Breast epithelium (tissue), 3 donors: ENCODE measurements around the gene ZNF823.

Experiments
- POLR2AphosphoS5 ChIP-seq, 3 donors: sonication (generic); formaldehyde crosslinking; IDR thresholded peaks; one replicate each; pipeline ENCODE4 v1.6.1; 2017; ENCODE audit warnings: antibody characterized with exemption in 3 of 3
- TF ChIP-seq, protein P1 (sequence below), 3 donors: fragments of 450-650 bp; IDR thresholded peaks; one replicate each; pipeline ENCODE4 v1.5.1; 2016 to 2017; ENCODE audit warnings: antibody characterized with exemption in 3 of 3, mild to moderate bottlenecking in 3 of 3, moderate library complexity in 3 of 3

DNA sequence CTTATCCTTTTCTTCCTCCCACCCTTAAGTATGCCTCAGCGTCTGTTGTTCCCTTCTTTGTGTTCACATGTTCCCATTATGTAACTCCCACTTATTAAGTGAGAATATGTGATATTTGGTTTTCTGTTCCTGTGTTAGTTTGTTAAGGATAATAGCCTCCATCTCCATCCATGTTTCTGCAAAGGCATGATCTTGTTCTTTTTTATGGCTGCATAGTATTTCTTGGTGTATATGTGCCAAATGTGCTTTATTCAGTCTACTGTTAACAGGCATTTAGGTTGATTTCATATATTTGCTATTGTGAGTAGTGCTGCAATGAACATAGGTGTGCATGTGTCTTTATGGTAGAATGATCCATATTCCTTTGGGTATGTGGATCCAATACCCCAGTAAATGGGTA, 24.9 kb upstream of the ZNF823 start:
- TF ChIP-seq, protein P1, sequence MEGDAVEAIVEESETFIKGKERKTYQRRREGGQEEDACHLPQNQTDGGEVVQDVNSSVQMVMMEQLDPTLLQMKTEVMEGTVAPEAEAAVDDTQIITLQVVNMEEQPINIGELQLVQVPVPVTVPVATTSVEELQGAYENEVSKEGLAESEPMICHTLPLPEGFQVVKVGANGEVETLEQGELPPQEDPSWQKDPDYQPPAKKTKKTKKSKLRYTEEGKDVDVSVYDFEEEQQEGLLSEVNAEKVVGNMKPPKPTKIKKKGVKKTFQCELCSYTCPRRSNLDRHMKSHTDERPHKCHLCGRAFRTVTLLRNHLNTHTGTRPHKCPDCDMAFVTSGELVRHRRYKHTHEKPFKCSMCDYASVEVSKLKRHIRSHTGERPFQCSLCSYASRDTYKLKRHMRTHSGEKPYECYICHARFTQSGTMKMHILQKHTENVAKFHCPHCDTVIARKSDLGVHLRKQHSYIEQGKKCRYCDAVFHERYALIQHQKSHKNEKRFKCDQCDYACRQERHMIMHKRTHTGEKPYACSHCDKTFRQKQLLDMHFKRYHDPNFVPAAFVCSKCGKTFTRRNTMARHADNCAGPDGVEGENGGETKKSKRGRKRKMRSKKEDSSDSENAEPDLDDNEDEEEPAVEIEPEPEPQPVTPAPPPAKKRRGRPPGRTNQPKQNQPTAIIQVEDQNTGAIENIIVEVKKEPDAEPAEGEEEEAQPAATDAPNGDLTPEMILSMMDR (IDR thresholded peaks at IDR 0.05): no peak
- TF ChIP-seq POLR2AphosphoS5 (IDR thresholded peaks at IDR 0.05): no peak
